ENCODE measurements around the gene TBL1X.
"Not testable (repeated sequence)": the region's sequence is repeated elsewhere in the genome, so short reads cannot be mapped to it uniquely, and the experiment has no call there.

The TBL1X gene

DNA sequence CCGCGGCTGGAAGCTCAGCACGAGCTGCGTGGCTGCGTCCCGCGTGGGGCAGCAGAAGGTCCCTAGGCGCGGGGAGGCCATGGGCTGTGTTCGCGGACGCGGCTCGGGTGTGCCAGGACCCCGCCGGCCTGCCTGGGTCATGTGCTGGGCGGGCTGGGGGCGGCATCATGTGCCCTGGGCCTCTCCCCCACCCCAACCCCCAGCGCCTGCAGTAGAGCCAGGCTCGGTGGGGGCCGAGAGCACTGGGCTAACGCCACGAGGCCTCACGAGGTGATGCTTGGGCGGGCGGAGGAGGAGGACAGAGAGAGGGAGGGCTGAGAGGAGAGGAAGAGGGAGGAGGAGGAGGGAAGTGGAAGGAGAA is 300.9 kb downstream of the TBL1X start, which contains the start of gene GPR143:
TSS of gene GPR143 (minus strand) at position 111 of the 361 bp plus-strand sequence. CDS start at position 81, 30 bp downstream.
- no peak for DNase-seq (ENCODE audit: low read depth)

DNA sequence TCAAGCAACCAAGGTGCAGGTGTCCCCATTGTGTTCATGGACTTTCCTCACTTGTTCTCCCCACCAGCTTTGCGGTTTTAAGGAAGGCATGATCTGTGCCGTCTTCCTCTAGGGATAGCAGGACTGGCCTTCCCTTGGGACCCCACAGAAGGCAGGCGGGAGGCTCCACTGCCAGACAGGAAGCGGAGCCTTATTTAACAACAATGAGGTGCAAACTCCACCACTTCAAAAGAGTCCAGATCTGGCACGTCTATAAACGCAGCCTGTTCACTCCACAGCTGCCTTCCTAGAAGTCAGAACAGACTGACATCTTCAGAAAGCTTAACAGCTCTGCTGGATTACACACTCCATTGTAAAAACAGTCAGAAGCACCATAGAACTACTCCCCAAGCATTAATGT is 302.5 kb downstream of the TBL1X start:
- no peak for DNase-seq (ENCODE audit: low read depth)

DNA sequence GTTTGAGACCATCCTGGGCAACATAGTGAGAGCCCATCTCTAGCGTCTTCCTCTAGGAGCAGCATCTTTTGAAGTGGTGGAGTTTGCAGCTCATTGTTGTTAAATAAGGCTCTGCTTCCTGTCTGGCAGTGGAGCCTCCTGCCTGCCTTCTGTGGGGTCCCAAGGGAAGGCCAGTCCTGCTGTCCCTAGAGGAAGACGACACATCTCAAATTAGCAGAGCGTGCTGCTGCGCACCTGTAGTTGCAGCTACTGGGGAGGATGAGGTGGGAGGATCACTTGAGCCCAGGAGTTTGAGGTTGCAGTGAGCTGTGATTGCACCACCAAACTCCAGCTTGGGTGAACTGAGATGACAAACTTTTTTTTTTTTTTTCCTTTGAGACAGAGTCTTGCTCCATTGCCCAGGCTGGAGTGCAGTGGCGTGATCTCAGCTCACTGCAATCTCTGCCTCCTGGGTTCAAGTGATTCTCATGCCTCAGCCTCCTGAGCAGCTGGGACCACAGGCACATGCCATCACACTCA is 303.5 kb downstream of the TBL1X start:
- DNase-seq (ENCODE audit: low read depth): not testable (repeated sequence)

DNA sequence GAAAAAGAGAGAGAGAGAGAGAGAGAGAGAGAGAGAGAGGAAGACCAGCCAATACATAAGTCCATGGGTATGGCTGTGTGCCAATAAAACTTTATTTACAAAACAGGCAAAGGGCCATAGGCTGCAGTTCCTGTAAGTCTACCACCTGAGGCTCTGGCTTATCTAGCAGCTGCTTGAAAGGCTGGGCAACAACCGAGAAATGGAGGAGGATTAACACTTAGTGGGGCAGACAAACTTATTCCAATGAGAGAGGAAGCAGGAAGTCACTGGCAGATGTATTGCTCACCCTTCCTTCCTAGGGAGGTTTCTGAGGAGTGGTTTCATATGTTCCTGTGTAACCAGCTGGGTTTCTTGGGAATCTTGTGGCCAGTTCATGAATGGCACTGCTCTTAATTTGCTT is 305.5 kb downstream of the TBL1X start:
- DNase-seq (ENCODE audit: low read depth): no peak

DNA sequence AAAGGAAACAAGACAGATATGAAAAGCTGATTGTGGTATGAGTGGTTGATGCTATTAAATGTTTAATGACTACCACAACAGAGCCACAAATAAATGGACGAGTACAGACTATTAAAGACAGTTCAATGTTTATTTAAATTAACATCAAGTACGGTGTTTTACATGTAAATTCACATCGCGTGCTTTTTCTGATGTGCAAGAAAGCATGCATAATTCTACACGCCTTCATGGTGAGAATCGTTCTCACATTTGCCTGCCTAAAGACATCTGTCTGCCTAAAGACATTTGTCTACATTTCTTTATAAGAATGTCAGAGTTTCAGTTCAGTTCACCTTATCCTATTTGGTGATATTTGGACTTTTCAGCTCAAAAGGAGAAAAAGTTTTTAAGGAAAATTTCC is 308.1 kb downstream of the TBL1X start:
- no peak for DNase-seq (ENCODE audit: low read depth)

DNA sequence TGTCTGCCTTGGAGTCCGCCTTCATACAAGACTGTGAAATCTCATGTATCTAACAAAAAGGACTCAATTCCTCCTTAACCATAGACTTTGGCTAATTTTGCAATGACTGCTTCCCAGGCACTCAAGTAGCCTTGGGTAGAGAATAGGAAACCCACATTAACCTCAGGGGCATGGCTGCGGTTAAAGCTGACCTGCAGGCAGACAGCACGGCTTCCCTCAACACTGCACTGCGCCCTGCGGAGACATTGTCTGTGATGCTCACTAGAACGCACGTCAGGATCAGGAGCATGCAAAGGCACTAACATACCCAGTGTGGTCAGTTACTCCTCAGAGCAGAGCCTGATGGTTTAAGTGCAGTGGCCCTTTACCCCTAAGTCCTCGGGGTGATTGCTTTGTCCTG is 311.1 kb downstream of the TBL1X start:
- no peak for DNase-seq (ENCODE audit: low read depth)

DNA sequence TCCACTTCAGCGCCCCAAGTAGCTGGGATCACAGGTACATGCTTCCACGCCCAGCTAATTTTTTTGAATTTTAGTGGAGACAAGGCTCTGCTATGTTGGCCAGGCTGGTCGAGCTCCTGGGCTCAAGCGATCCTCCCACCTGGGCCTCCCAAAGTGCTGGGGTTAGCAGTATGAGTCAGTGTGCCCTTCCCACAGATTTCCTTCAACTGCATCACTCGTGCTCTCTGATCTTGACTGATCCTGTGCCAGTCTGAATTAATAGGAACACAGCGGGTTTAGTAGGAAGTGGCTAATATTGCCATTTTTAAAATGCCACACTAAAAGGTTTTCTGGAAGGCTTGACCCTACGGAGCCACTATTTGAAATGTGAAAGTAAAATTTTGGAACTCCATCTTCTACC is 317.1 kb downstream of the TBL1X start:
- DNase-seq (ENCODE audit: low read depth): no peak

DNA sequence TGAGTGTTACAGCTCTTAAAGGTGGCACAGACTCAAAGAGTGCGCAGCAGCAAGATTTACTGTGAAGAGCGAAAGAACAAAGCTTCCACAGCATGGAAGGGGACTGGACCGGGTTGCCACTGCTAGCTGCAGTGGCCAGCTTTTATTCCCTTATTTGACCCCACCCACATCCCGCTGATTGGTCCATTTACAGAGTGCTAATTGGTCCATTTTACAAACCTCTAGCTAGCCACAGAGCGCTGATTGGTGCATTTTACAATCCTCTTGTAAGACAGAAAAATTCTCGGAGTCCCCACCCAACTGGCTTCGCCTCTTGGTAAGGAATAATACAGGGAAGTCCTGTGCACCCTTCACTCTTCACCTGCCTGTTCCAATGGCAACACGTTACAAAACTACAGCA is 319.5 kb downstream of the TBL1X start:
- no peak for DNase-seq (ENCODE audit: low read depth)

DNA sequence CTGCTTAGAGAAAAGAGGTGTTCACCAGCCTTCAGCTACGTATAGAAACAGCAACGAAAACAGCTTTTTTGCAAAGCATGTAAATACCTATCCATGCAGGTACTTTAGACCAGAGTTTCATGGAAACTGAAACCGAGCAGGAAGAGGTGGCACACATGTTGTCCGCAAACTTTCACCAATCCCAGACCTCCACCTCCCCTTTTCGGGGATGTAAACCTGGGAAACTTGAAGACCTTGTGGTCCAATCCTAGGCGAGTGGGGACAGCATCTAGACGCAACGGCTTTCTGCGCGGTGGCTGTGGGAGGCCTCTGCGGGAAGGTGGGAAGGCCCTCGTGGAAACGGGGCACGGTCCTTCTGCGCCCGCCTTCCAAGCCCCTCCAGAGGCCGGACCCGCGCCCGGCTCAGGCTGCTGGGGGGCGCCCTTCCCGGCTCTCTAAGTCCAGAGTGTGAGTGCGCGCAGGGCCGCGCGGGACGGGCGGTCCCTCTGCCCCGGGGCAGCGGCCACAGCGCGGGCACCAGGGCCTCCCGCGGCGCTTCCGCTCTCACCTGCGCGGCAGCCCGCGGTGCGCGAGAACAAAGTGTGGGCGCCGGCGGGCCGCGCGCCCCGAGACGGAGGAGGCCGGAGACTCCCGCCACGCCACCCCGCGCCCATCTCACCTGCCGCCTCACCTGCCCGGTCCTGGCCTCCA is 320.5 kb downstream of the TBL1X start:
- DNase-seq (ENCODE audit: low read depth): no peak

DNA sequence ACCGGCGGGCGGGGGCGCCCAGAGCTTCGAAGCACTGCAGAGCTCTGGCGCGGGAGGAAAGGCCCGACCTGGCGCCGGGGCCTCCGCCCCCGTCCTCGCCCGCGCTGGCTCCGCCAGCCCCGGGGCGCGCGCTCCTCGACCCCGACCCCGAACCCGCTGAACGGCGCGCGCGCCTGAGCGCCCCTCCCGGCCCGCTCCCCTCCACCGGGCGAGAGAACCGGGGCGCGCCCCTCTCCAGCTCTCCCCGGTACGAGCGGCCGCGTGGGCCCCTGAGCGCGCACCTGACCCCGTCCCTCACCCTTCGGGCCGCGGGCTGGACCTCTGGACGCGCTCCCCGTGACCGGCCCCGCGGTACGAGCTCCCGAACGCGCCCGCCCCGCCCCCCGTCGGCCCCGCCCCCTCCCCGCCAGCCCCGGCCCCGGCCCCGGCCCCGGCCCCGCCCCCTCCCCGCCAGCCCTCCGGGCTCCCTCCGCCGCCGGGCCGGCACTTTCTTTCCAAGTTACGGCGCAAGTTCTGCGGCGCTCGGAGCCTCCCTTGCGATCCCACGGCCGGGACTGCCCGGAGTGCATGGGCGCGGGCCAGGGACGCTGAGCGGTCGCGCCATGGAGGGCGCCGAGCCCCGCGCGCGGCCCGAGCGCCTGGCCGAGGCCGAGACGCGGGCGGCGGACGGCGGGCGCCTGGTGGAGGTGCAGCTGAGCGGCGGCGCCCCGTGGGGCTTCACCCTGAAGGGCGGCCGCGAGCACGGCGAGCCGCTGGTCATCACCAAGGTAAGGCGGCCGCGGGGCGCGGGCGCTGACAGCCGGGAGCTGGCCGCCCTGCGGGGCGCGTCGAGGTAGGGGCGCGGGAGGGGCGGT is 321.3 kb downstream of the TBL1X start, which contains the start of gene SHROOM2:
TSS of gene SHROOM2 (plus strand) at position 486 of the 854 bp plus-strand sequence. CDS start at position 603, 117 bp downstream.
- no peak for DNase-seq (ENCODE audit: low read depth)

DNA sequence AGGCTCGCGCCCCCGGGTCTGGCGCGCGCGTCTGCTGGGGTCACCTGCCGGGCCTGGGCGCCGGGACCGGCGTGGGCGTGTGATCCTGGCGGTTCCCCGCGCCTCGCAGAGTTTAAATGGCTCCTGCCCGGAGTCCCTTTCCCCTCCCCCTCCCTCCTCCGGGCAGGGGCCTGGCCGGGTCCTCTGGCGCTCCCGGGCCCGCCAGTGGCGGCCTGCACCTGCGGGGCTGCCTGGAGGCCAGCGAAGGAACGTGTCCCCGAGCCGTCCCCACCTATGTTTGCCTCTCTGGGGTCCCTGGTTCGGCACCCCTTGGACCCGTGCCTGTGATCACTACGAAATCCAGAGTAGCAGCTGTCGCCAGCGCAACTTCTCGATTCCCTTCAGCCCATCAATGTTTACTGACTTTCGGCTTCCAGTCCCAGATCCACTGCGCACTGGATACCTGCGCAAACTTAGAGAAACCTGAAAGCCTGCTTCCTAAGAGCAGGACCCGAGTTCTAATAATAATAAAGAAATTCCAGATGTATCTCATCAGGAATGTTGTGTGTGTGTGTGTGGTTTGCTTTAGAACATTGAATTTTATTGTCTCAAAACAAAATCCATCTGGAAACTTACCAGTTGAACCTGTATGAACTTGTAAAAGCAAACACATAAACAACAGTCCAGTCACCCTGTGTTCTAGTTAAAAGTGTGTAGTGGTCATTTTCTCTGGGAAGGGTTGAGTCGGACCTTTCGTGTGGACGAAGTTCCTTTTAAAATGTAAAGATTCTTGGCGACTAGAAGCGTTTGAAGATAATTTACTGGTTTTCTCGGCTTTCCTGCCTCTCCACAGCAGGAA is 322.2 kb downstream of the TBL1X start:
- no peak for DNase-seq (ENCODE audit: low read depth)

DNA sequence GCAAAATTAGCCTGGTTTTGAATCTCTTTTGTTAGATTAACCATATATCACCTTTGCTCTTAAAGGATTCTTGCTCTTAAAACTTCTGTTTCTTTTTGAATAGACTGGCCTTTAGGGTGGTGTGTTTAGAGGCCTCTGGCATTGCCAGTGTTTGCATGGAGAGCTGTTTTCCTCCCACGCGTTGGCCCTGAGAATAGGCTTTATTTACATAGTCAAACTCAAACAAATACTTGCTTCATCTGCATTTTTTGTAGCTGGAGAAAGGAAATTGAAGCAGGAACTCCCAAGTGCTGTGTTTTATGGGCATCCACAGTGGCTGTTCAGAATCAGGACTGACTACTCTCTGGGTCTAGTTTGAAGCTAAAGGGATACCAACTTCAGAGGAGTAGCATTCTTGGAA is 324.1 kb downstream of the TBL1X start:
- no peak for DNase-seq (ENCODE audit: low read depth)

DNA sequence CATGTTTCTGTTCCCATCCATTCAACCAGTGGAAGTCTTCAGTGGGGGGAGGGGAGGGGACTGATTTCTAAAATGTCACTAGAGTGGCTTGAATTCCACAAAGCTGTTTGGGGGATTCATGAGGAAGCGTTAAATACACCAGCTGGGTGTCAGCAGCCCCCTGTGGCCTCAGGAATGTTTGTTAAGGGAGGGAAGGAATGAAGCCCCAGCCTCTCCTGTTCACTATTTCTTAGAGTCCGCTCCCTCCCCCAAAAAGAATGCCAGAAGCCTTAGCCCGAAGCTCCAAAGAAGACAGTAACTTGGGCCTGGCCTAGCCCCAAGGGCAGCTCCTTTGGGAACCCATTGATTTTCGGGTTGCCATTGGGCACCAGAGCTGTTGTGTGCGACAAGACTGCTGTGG is 324.7 kb downstream of the TBL1X start:
- DNase-seq (ENCODE audit: low read depth): no peak
